GM18520 (cell line): ENCODE results near the gene FGF22.

Source experiments
- ATAC-seq: cut with Tn5 transposase; IDR thresholded peaks from one replicate; pipeline ENCODE4 v1.9.1; 2021; ENCODE audit not compliant: unreplicated experiment

Gene FGF22

GRCh38 chr19:642767-643727 is 3.4 kb downstream of the FGF22 start:
- ATAC-seq: no peak

- ATAC-seq: no peak
These were observed 4.1 kb downstream of the FGF22 start for GRCh38 chr19:643736-644135.

GRCh38 chr19:644363-644762 is 4.7 kb downstream of the FGF22 start:
- ATAC-seq: no peak

GRCh38 chr19:644789-645188 is 5.1 kb downstream of the FGF22 start:
- no peak for ATAC-seq

GRCh38 chr19:645912-646778 is 6.5 kb downstream of the FGF22 start:
- no peak for ATAC-seq

GRCh38 chr19:646779-647565 is 7.3 kb downstream of the FGF22 start:
- no peak for ATAC-seq

GRCh38 chr19:647566-648284 is 8.0 kb downstream of the FGF22 start:
- ATAC-seq: no peak

GRCh38 chr19:648305-648704 is 8.6 kb downstream of the FGF22 start:
- ATAC-seq: no peak

- ATAC-seq: no peak
These were observed 9.5 kb downstream of the FGF22 start for GRCh38 chr19:648904-649801.

- no peak for ATAC-seq
These were observed 10.4 kb downstream of the FGF22 start for GRCh38 chr19:650121-650520.

- no peak for ATAC-seq
These were observed 11.6 kb downstream of the FGF22 start for GRCh38 chr19:651114-651818.

GRCh38 chr19:651991-652390 is 12.3 kb downstream of the FGF22 start:
- no peak for ATAC-seq

GRCh38 chr19:652467-653389 is 13.0 kb downstream of the FGF22 start:
- no peak for ATAC-seq

GRCh38 chr19:653425-653824 is 13.7 kb downstream of the FGF22 start:
- ATAC-seq: no peak

GRCh38 chr19:655691-656090 is 16.0 kb downstream of the FGF22 start:
- no peak for ATAC-seq

GRCh38 chr19:656751-657559 is 17.3 kb downstream of the FGF22 start:
- ATAC-seq: no peak

GRCh38 chr19:657611-658010 is 17.9 kb downstream of the FGF22 start:
- ATAC-seq: no peak
